Stimulated activated memory B cell treated with anti-CD40 and anti-IgM and Interleukin-4, amounts not matched to agents 10 μg/mL and 1 μg/mL and 100 μg/mL, for 72 hours (primary cell): Measurements from ENCODE around the gene CACNA2D2.

ENCODE experiments used
- ATAC-seq: fragments of 150-1000 bp; cut with Tn5 transposase; 2 replicates; pipeline ENCODE4 v1.10.0; 2021
- H3K27ac Mint-ChIP-seq: one replicate; pipeline ENCODE4 v1.8.0; 2022; ENCODE audit warnings: mild to moderate bottlenecking, mixed read lengths
- H3K27me3 Mint-ChIP-seq: one replicate; pipeline ENCODE4 v1.8.0; 2022; ENCODE audit warnings: mixed read lengths
- H3K36me3 Mint-ChIP-seq: one replicate; pipeline ENCODE4 v1.8.0; 2022; ENCODE audit warnings: mixed read lengths
- H3K4me1 Mint-ChIP-seq: one replicate; pipeline ENCODE4 v1.8.0; 2022; ENCODE audit warnings: mixed read lengths
- H3K4me3 Mint-ChIP-seq: one replicate; pipeline ENCODE4 v1.8.0; 2022; ENCODE audit warnings: mild to moderate bottlenecking, moderate library complexity, mixed read lengths
- H3K9me3 Mint-ChIP-seq: one replicate; pipeline ENCODE4 v1.8.0; 2022; ENCODE audit warnings: mixed read lengths

Gene CACNA2D2

DNA sequence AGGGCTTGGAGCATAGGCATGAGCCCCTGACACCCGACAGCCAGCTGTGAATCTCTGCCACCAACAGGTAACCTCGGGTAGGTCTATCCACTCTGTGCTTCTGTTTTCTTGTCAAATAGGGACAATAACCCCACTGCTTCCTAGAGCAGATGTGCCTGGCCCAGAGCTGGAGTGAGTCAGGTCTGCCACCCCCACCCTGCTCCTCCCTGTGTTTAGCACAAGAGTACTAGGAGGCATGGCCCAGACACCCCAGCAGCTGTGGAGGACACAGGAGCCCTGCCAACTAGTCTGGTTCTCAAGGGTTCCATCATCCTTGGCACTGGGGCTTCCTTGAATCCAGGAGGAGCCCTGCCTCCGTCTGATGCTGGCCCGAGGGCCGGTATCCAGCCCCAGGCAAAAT, 110.4 kb downstream of the CACNA2D2 start:
- Mint-ChIP-seq H3K36me3 (no peaks in the 10 kb centered on the region), H3K4me3 (no peak overlapping the region), H3K27me3 (peaks cover 23% of the 10 kb centered on the region), H3K27ac (no peak overlapping the region), H3K4me1 (no peaks in the 10 kb centered on the region), H3K9me3 (no peaks in the 10 kb centered on the region)
- ATAC-seq: no peak

DNA sequence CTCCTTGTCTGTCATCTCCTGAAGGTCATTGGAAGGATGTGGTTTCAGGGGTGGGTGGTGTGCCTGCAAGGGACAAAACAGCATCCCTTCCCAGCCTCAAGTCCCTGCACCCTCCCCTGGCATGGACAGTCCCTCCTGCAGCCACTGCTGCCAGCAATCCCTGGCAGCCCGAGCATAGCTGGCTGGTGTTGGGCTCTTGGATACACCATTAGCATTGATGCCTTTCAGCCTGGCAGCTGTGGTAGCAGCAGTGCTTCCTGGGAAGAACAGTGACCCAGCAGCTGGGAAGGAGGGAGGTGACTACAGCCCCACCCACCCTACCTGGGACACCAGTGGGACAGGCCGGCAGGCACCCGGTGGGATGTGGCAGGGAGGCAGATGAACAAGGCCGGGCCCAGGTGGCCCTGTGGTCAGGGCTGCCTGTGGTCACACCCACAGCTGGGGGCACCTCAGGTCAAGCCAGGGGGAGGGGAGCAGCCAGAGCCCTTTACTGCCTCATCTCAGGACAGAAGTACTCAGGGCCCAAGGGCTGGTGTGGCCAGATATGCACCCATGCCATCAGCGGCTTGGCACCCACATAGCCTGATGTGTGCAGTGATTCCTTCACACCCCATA, 111.2 kb downstream of the CACNA2D2 start:
- no peaks in the 10 kb centered on the region for H3K36me3 Mint-ChIP-seq
- ATAC-seq: no peak
- H3K27me3 Mint-ChIP-seq: peaks cover 22% of the 10 kb centered on the region
- H3K27ac Mint-ChIP-seq: no peak overlapping the region
- no peak overlapping the region for H3K4me3 Mint-ChIP-seq
- H3K4me1 Mint-ChIP-seq: no peaks in the 10 kb centered on the region
- H3K9me3 Mint-ChIP-seq: no peaks in the 10 kb centered on the region

DNA sequence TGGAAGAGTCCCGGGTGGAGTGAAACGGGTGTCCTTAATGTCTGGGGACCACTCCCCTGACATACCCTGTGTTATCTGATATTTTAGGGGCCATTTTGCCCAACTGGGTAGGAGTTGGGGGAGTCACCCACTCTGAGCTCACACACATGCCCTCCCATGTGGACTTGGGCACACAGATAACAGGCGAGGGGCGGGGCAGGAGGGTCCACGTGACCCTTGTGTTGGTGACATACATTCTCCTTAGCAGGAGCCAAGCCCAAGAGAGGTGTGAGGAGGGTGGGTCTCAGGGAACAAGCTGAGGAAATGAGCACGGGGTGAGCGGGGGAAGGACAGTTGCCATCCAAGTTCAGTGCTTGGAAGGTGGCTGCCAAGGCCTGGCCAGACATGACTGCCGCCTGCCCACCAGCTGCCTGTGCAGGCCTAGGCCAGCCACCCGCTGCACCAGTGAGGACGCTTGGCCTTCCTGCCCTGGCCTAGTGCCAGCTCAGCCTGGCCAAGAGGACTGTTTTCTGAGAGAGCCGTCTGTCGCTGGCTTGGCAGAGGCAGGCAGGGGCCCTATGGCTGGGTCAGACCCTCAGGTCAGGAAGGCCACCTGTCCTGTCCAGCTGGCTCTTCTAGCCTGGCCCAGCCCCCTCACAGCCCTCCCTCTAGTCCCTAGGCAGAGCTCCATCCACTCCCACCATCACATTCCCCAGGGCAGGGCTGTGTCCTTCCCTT, 112.8 kb downstream of the CACNA2D2 start:
- Mint-ChIP-seq H3K27me3 (peaks cover 13% of the 10 kb centered on the region), H3K9me3 (no peaks in the 10 kb centered on the region), H3K4me1 (no peaks in the 10 kb centered on the region), H3K4me3 (no peak overlapping the region), H3K27ac (no peak overlapping the region), H3K36me3 (no peaks in the 10 kb centered on the region)
- no peak for ATAC-seq

DNA sequence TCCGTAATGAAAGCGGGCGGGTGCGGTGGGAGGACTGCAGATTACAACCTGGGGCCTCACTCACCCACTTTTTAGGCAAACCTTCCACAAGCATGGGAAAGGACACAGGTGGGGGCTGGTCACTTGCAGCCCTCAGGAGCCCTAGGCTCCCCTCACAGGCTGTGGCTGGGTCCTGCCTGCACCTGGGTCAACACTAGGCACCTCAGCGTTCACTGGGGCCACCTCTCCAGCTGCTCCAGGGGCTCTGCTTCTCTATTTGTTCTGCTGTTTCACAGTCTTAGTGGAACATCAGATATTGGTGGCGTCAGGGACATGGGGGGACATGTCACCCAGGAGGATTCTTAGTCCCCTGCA, 114.0 kb downstream of the CACNA2D2 start:
- H3K27ac Mint-ChIP-seq: no peak overlapping the region
- H3K4me3 Mint-ChIP-seq: no peak overlapping the region
- H3K9me3 Mint-ChIP-seq: no peaks in the 10 kb centered on the region
- H3K4me1 Mint-ChIP-seq: no peaks in the 10 kb centered on the region
- no peaks in the 10 kb centered on the region for H3K36me3 Mint-ChIP-seq
- no peak for ATAC-seq
- peaks cover 23% of the 10 kb centered on the region for H3K27me3 Mint-ChIP-seq

DNA sequence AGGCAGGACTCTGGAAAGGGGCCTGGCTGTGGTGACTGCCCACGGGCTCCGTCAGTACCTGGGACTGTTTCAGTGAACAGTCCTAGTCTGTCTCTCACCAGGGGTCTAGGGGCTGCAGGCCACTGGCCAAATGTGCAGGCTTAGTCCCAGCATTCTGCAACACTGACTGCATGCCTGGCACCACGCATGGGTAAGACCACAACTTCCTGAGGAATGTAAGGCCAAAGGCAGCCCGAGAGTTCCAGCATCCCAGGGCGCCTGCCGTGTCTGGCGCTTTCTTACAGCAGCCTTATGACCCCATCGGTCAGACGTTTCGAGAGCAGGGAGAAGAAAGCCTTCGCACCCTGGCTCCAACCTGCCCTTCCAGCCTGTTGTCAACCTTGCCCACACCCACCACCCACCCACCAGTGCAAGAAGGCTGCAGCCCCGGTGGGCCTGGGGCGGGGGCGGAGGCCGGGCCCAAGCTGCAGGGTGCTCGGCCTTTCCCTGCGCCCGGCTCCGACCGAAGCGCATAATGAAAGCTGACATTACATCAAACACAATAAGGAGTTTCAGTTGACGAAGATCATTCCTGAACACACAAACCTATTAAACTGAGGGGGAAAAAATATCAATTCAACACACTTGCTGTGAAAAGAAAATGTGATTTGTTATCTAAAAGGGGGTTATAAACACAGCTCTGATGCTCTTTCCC, 114.6 kb downstream of the CACNA2D2 start:
- H3K9me3 Mint-ChIP-seq: no peaks in the 10 kb centered on the region
- ATAC-seq: no peak
- H3K27me3 Mint-ChIP-seq: peaks cover 18% of the 10 kb centered on the region
- H3K4me1 Mint-ChIP-seq: no peaks in the 10 kb centered on the region
- H3K27ac Mint-ChIP-seq: no peak overlapping the region
- no peaks in the 10 kb centered on the region for H3K36me3 Mint-ChIP-seq
- no peak overlapping the region for H3K4me3 Mint-ChIP-seq

DNA sequence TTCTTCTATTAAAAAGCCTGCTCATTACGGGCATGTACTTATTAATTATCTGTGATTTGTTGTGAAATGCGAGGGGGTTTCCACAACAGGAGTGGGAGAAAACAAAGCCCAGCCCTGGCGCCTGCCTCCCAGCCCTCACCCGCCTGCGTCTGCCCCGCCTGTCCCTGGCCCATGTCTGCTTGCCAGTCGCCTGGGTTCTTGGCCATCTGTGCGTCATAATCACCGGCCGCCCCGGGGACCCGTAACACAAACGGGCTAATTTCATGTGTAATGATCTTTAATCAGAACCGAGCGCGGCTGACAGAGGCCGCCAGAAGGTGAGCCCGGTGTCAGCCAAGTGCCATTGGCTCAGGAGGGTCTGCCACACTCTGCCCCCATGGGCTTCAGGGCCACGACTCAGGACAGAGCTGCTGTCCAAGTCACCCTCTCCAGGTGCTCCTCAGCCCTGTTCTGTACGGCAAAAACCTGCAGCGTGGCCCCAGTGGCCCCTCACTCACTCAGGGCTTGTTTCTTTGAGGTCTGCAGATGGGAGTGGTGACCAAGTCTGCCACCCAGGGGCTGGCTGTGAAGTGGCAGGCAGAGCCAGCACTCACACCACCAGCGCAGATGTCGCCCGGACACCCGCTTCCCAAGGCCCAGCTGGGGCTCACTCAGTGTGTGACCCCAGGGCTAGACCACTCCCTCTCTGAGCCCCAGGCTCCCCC, 115.3 kb downstream of the CACNA2D2 start:
- no peak for ATAC-seq
- H3K4me1 Mint-ChIP-seq: no peaks in the 10 kb centered on the region
- H3K36me3 Mint-ChIP-seq: no peaks in the 10 kb centered on the region
- no peak overlapping the region for H3K27ac Mint-ChIP-seq
- no peak overlapping the region for H3K4me3 Mint-ChIP-seq
- no peaks in the 10 kb centered on the region for H3K9me3 Mint-ChIP-seq
- H3K27me3 Mint-ChIP-seq: peaks cover 17% of the 10 kb centered on the region

DNA sequence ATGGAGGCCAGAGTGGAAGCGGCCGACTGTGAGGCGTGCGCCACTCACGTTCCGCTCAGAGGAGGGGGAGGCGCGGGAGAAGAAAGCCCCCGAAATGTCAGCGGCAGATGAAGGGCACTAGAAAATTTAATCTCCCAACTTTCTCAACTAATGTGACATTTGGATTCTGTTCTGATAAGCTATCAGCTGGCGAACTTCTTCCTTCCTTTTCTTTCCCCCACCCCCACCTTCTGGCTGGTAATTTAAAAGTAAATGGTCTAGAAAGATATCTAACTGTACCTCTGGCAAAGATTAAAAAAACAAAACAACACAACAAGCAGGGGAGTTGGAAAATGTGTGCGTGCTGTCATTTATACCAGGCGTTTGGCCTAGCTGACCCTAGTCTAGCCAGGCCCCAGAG, 117.7 kb downstream of the CACNA2D2 start:
- Mint-ChIP-seq H3K4me1 (no peaks in the 10 kb centered on the region), H3K9me3 (no peaks in the 10 kb centered on the region), H3K27me3 (peaks cover 17% of the 10 kb centered on the region), H3K4me3 (no peak overlapping the region), H3K27ac (no peak overlapping the region), H3K36me3 (no peaks in the 10 kb centered on the region)
- no peak for ATAC-seq

DNA sequence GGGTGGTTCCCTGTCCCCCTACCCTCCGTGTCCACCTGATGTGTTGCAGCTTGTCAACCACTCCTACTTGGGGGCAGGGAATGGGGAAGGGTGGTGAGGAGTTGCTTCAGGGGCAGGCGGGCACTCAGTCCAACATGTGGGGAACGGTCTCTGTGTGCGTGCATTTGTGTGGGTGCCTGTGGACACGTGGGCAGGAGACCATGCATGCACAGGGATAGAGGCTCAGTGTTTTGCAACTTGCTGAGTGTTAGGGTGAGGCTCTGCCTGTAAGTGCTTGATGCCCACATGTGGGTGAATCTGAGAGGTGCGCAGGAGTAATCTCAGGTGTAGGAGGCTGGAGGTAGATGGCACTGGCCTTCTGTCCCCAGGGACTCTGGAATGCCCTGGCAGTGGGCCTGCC, 119.7 kb downstream of the CACNA2D2 start:
- ATAC-seq: no peak
- H3K4me1 Mint-ChIP-seq: no peaks in the 10 kb centered on the region
- H3K36me3 Mint-ChIP-seq: no peaks in the 10 kb centered on the region
- no peak overlapping the region for H3K4me3 Mint-ChIP-seq
- H3K27me3 Mint-ChIP-seq: peaks cover 24% of the 10 kb centered on the region
- H3K27ac Mint-ChIP-seq: no peak overlapping the region
- no peaks in the 10 kb centered on the region for H3K9me3 Mint-ChIP-seq

DNA sequence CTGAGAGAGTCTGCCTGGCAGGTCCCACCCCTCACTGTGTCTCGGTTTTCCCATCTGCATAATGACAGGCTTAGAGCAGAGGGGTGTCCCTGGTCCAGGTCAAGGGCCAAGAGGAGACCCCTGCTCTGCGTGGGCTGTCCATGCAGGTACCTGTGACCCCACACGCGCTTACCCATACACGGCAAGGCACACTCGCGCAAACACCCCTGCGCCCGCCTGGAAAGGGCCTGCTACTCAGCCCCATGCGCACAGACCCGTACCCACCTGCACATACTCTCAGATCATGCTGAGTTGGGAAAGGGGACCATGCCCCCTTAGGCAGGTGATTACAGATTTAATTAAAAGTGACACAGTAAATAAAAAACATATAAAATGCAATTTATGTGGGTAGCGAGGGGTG, 120.7 kb downstream of the CACNA2D2 start:
- Mint-ChIP-seq H3K27ac (no peak overlapping the region), H3K4me3 (no peak overlapping the region), H3K36me3 (no peaks in the 10 kb centered on the region), H3K27me3 (peaks cover 24% of the 10 kb centered on the region), H3K4me1 (no peaks in the 10 kb centered on the region), H3K9me3 (no peaks in the 10 kb centered on the region)
- no peak for ATAC-seq

DNA sequence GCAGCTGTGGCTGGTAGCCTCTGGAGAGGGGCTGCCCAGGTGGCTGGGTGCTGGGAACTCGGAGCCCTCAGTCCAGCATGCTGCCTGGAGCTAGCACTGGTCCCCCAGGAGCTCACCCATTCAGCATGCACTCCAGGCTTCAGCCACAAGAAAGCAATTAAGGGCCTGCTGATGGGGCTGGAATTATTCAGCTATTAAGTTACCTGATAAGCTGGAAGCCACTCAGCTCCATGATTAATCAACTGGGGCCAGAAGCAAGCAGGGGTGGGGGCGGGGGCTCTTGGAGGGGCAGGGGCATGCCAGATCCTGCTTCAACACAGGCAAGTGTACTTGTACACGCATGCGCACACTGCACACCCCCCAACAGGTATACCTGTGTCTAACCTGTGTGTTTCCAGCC, 122.1 kb downstream of the CACNA2D2 start:
- Mint-ChIP-seq H3K4me3 (no peak overlapping the region), H3K27me3 (peaks cover 24% of the 10 kb centered on the region), H3K4me1 (no peaks in the 10 kb centered on the region), H3K36me3 (no peaks in the 10 kb centered on the region), H3K27ac (no peak overlapping the region), H3K9me3 (no peaks in the 10 kb centered on the region)
- ATAC-seq: no peak

DNA sequence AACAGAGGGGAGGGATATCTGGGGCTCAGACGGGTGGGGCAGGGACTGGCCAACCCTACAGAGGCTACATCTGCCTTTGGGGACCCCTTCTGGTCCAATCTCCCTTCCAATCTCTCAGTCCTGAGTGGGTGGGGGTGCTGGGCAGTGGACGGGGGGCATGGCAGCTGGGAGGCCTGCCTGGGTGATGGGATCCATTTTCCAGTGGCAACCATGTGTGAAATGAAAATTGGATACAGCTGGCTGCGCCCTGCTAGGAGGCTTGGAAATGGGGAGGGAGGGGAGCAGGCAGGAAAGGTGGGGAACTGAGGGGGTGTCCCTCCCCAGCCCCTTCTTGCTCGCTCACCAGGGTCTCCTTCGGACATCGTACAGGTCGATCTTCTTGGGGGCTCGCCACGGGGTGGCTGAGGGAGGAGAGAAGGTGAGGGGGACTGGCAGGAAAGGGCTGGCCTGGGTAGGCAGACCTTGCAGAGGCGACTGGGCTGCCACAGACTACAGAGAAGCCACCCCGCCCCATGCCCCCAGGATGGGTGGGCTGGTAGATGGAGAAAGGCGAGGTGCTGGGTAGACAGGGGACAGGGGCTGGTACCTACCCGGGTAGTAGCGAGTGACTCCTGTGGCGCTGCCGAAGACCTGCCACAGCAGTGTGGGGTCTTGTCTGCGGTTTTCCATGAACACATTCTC, 122.9 kb downstream of the CACNA2D2 start:
- Mint-ChIP-seq H3K4me1 (no peaks in the 10 kb centered on the region), H3K4me3 (no peak overlapping the region), H3K27ac (no peak overlapping the region), H3K9me3 (no peaks in the 10 kb centered on the region), H3K36me3 (no peaks in the 10 kb centered on the region), H3K27me3 (peaks cover 18% of the 10 kb centered on the region)
- no peak for ATAC-seq

DNA sequence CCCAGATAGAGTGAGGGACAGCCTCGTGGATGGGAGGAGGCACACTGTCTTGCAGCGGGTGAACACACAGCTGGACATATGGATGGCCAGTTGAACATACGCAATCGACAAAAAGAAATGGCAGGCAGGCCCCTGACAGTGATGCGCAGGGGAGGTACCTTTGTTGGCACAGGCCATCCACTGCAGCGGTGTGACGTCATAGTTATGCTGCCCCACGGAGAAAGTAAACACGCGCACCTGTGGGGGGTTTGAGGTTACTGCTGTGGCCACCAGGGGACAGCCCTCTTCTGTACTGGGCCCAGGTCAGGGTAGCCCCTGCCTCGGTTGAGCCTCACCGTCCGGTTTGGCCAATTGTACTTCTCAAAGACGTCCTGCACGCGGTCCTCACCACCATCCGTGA, 124.7 kb downstream of the CACNA2D2 start:
- Mint-ChIP-seq H3K27me3 (peaks cover 7% of the 10 kb centered on the region), H3K4me3 (no peak overlapping the region), H3K27ac (no peak overlapping the region), H3K9me3 (no peaks in the 10 kb centered on the region), H3K4me1 (no peaks in the 10 kb centered on the region), H3K36me3 (no peaks in the 10 kb centered on the region)
- no peak for ATAC-seq

DNA sequence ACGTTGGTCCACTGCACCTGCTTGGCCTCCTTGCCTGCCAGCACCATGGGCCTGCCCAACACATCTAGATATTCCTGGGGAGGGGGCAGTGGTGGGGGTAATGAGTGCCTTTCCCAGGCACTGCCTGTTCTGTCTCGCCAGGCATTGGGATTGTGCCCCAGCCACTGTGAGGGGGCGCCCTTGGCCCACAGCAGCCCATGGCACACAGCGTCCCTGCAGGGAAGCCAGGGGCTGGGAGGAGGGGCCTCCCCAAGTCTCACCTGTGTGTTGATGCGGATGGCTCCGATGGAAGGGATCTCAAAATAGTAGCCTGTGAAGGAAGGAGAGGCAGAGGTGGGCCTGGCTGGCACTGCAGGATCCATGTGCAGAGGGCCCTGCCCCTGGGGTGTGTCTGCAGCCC, 125.4 kb downstream of the CACNA2D2 start:
- H3K9me3 Mint-ChIP-seq: no peaks in the 10 kb centered on the region
- H3K4me1 Mint-ChIP-seq: no peaks in the 10 kb centered on the region
- H3K36me3 Mint-ChIP-seq: no peaks in the 10 kb centered on the region
- ATAC-seq: no peak
- H3K4me3 Mint-ChIP-seq: no peak overlapping the region
- H3K27me3 Mint-ChIP-seq: peaks cover 14% of the 10 kb centered on the region
- no peak overlapping the region for H3K27ac Mint-ChIP-seq

DNA sequence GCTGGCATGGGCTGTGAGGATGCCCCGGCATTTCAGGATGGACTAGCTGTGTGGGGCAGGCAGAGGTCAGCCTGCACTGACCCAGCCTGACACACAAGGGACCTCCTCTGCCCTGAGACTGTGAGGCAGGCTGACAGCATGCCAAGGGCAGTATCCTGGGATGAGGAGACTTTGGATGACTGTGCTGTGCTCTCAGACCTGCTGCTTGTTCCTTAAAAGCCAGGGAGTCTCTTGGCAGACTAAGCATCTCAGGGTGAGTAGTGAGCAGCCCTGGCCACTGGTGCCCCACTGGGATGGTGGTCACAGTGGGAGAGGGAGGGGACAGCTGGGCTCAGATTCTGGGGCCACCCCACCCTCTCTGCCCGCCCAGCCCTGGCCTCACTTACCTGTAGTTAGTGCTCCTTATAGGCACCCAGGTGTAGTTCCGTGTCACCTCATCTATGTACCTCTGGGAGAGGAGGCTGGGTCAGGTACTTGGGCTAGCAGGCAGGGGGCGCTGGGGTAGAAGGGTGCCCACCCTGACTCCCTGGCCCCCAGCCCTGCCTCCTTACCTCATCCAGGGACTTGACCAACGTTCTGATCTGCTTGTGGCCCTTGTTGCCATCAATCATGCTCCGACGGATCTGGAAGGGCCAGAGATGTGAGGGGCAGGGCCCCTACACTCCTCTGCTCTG, 128.0 kb downstream of the CACNA2D2 start:
- no peaks in the 10 kb centered on the region for H3K36me3 Mint-ChIP-seq
- peaks cover 23% of the 10 kb centered on the region for H3K27me3 Mint-ChIP-seq
- H3K4me1 Mint-ChIP-seq: peaks cover 6% of the 10 kb centered on the region
- H3K27ac Mint-ChIP-seq: no peak overlapping the region
- no peak for ATAC-seq
- no peaks in the 10 kb centered on the region for H3K9me3 Mint-ChIP-seq
- H3K4me3 Mint-ChIP-seq: no peak overlapping the region
